ENCODE results near the gene RPL10L. TPM values are rescaled to one million over a fixed set of nuclear protein-coding genes. Genes with fewer than 3 reads are reported as not detected.

The RPL10L gene
- total RNA-seq, result not detected in 2 replicates

- DNase-seq (ENCODE audit: low read depth), result no peak
These were observed at the start of gene RPL10L for GRCh38 chr14:46651526-46652144. Gene RPL10L, minus strand, starts transcription at chr14:46651781. Its CDS starts 45 bp downstream, at chr14:46651736.

- no peak for DNase-seq (ENCODE audit: low read depth)
These were observed 40.2 kb upstream of the RPL10L start for GRCh38 chr14:46691819-46692218.

- no peak for DNase-seq (ENCODE audit: low read depth)
These were observed 35.1 kb upstream of the RPL10L start for GRCh38 chr14:46686652-46687051.

GRCh38 chr14:46672128-46672527 is 20.5 kb upstream of the RPL10L start:
- DNase-seq (ENCODE audit: low read depth), result no peak

GRCh38 chr14:46663382-46663781 is 11.8 kb upstream of the RPL10L start:
- no peak for DNase-seq (ENCODE audit: low read depth)

- DNase-seq (ENCODE audit: low read depth), result peak; percentile 3
These were observed 10.1 kb upstream of the RPL10L start for GRCh38 chr14:46661728-46662127.

- no peak for DNase-seq (ENCODE audit: low read depth)
These were observed 1.6 kb upstream of the RPL10L start for GRCh38 chr14:46653031-46653755.

GRCh38 chr14:46646796-46647195 is 4.8 kb downstream of the RPL10L start:
- DNase-seq (ENCODE audit: low read depth), result no peak

- no peak for DNase-seq (ENCODE audit: low read depth)
These were observed 24.7 kb downstream of the RPL10L start for GRCh38 chr14:46626876-46627275.
